Osteocyte (in vitro differentiated cells): ENCODE data around the gene C11orf97. TPM values are rescaled to one million over a fixed set of nuclear protein-coding genes. Genes with fewer than 3 reads are reported as not detected.

ENCODE experiments used
- DNase-seq: peaks from one replicate; pipeline ENCODE4 v3.0.0; 2021; ENCODE audit warnings: mixed read lengths; ENCODE audit not compliant: unreplicated experiment; ENCODE audit errors: extremely low spot score
- H3K27ac Mint-ChIP-seq: one replicate; pipeline ENCODE4 v1.8.0; 2021; ENCODE audit warnings: mild to moderate bottlenecking, mixed read lengths; ENCODE audit not compliant: unreplicated experiment
- H3K27me3 Mint-ChIP-seq: one replicate; pipeline ENCODE4 v1.8.0; 2021; ENCODE audit warnings: mixed read lengths; ENCODE audit not compliant: unreplicated experiment
- H3K36me3 Mint-ChIP-seq: one replicate; pipeline ENCODE4 v1.8.0; 2021; ENCODE audit warnings: mixed read lengths; ENCODE audit not compliant: unreplicated experiment
- H3K4me1 Mint-ChIP-seq: one replicate; pipeline ENCODE4 v1.8.0; 2021; ENCODE audit warnings: mixed read lengths; ENCODE audit not compliant: unreplicated experiment
- H3K4me3 Mint-ChIP-seq: one replicate; pipeline ENCODE4 v1.8.0; 2021; ENCODE audit warnings: mild to moderate bottlenecking, moderate library complexity, mixed read lengths; ENCODE audit not compliant: unreplicated experiment
- H3K9me3 Mint-ChIP-seq: one replicate; pipeline ENCODE4 v1.8.0; 2021; ENCODE audit warnings: mixed read lengths; ENCODE audit not compliant: unreplicated experiment
- CTCF ChIP-seq: fragments of 200-600 bp; sonication (generic); IDR thresholded peaks from 2 replicates; pipeline ENCODE4 v1.5.0; 2021; ENCODE audit warnings: antibody characterized with exemption, mild to moderate bottlenecking, moderate library complexity
- long read RNA-seq: library from polyadenylated mRNA; unstranded; transcript quantifications from one replicate; pipeline ENCODE4 v2.0.0, GENCODE V29; 2021
- total RNA-seq: library from RNA; stranded (reverse); gene quantifications from 2 replicates; pipeline ENCODE4 v1.2.1, GENCODE V29; 2021

Gene C11orf97, protein sequence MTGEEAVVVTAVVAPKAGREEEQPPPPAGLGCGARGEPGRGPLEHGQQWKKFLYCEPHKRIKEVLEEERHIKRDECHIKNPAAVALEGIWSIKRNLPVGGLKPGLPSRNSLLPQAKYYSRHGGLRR
- not detected in 2 replicates for total RNA-seq
- long read RNA-seq = 0 reads

GRCh38 chr11:94511932-94512781 is at the start of gene C11orf97:
C11orf97 (plus strand) TSS chr11:94512461; CDS start chr11:94512529, 68 bp downstream.
- H3K4me1 Mint-ChIP-seq = peaks cover 10% of the 10 kb centered on the region
- H3K27me3 Mint-ChIP-seq = peaks cover 46% of the 10 kb centered on the region
- peak within 1 kb of the TSS; percentile 81 for H3K4me3 Mint-ChIP-seq
- no peaks in the 10 kb centered on the region for H3K9me3 Mint-ChIP-seq
- no peak within 1 kb of the TSS for H3K27ac Mint-ChIP-seq
- peak; percentile 87 for DNase-seq
- TF ChIP-seq CTCF = no peak
- H3K36me3 Mint-ChIP-seq = no peaks in the 10 kb centered on the region

DNA sequence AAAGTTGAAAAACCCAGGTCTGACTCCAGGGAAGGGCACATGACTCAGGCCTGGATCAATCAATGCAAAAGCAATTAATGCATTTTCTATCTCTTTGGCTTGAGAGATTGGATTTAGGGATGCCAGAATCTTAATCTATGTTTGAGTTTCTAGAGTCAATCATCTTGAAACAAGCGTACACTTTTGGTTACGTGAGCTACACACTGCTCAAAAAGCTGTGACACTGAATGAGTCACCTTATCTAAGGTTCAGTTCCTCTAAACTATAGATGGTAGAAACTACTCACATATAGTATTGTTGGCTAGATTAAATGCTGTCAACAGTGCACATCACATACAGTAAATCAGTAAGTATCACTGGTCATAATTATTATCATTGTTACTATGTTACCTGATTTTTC is 42.8 kb upstream of the C11orf97 start:
- no peak overlapping the region for H3K27ac Mint-ChIP-seq
- H3K27me3 Mint-ChIP-seq = no peaks in the 10 kb centered on the region
- no peaks in the 10 kb centered on the region for H3K4me1 Mint-ChIP-seq
- H3K4me3 Mint-ChIP-seq = no peak overlapping the region
- no peaks in the 10 kb centered on the region for H3K9me3 Mint-ChIP-seq
- no peak for DNase-seq
- peaks cover 26% of the 10 kb centered on the region for H3K36me3 Mint-ChIP-seq
- no peak for TF ChIP-seq CTCF

- no peaks in the 10 kb centered on the region for H3K9me3 Mint-ChIP-seq
- no peak for TF ChIP-seq CTCF
- H3K4me3 Mint-ChIP-seq = no peak overlapping the region
- H3K4me1 Mint-ChIP-seq = no peaks in the 10 kb centered on the region
- DNase-seq = no peak
- no peak overlapping the region for H3K27ac Mint-ChIP-seq
- H3K36me3 Mint-ChIP-seq = peaks cover 15% of the 10 kb centered on the region
- no peaks in the 10 kb centered on the region for H3K27me3 Mint-ChIP-seq
Observed at GRCh38 chr11:94472916-94473799, 39.1 kb upstream of the C11orf97 start.

DNA sequence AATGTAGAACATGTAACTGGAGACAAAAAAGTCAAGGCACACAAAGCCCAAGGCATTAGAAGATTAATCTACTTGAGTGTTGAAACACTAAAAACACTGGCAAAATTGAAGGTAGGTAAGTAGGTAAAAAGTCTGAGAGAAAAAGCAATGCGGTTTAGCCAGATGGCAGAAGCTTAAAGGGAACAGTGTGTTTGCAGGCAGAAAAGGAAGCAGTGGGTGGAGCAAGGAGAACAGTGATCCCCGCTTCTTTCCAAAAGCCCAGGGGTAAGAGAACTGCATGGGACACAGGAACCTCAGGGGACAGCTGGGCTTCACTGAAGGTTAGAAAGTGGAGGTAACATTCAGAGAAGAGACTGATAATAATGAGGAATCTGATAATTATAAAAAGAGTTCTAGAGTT is 34.6 kb upstream of the C11orf97 start:
- TF ChIP-seq CTCF = no peak
- H3K4me1 Mint-ChIP-seq = no peaks in the 10 kb centered on the region
- H3K9me3 Mint-ChIP-seq = no peaks in the 10 kb centered on the region
- no peaks in the 10 kb centered on the region for H3K27me3 Mint-ChIP-seq
- H3K27ac Mint-ChIP-seq = no peak overlapping the region
- DNase-seq = no peak
- peaks cover 17% of the 10 kb centered on the region for H3K36me3 Mint-ChIP-seq
- no peak overlapping the region for H3K4me3 Mint-ChIP-seq

- DNase-seq = no peak
- H3K4me1 Mint-ChIP-seq = no peaks in the 10 kb centered on the region
- no peak for TF ChIP-seq CTCF
- no peak overlapping the region for H3K4me3 Mint-ChIP-seq
- no peaks in the 10 kb centered on the region for H3K9me3 Mint-ChIP-seq
- no peak overlapping the region for H3K27ac Mint-ChIP-seq
- H3K36me3 Mint-ChIP-seq = peaks cover 23% of the 10 kb centered on the region
- H3K27me3 Mint-ChIP-seq = no peaks in the 10 kb centered on the region
Observed at GRCh38 chr11:94481342-94481741, 30.9 kb upstream of the C11orf97 start.
